IMR-90 (cell line): Measurements from ENCODE around the gene SLAMF8. TPM values are rescaled to one million over a fixed set of nuclear protein-coding genes. Genes with fewer than 3 reads are reported as not detected.

Source experiments
- ATAC-seq: fragments of 200-7000 bp; cut with Tn5 transposase; 2 replicates; pipeline ENCODE4 v1.9.1; 2020; ENCODE audit warnings: low read depth, mild to moderate bottlenecking, moderate library complexity
- BruUV-seq: library from RNA; stranded (reverse); fragments of 400-500 nt; replicated peaks from 2 replicates; lab custom pipeline; 2021; lab: Mats Ljungman, UMichigan
- CTCF ChIA-PET: fragments of 300-600 bp; formaldehyde crosslinking; extraction: SDS; loops from one replicate; lab custom pipeline; 2021; ENCODE audit warnings: antibody characterized with exemption; lab: Yijun Ruan, JAX
- POLR2A ChIA-PET: fragments of 300-600 bp; sonication (Branson Sonifier 250); formaldehyde crosslinking; loops from one replicate; lab custom pipeline; 2022; ENCODE audit warnings: antibody characterized with exemption; ENCODE audit not compliant: unreplicated experiment; lab: Charles Lee
- DNase-seq: peaks from one replicate; pipeline ENCODE4 v3.0.0; 2013
- H2AFZ ChIP-seq: replicated peaks from 2 replicates; pipeline ENCODE3; 2013; ENCODE audit warnings: low read length, mild to moderate bottlenecking; ENCODE audit not compliant: poor library complexity
- H2AK5ac ChIP-seq: 2 replicates; pipeline ENCODE4 v1.6.1; 2013; ENCODE audit warnings: low read depth, low read length, inconsistent platforms
- H2AK9ac ChIP-seq: replicated peaks from 2 replicates; pipeline ENCODE3; 2013; ENCODE audit warnings: mild to moderate bottlenecking, low read depth, low read length, moderate library complexity; ENCODE audit not compliant: poor library complexity
- H2BK120ac ChIP-seq: 2 replicates; pipeline ENCODE4 v1.6.1; 2013; ENCODE audit warnings: low read depth, low read length, inconsistent platforms
- H2BK15ac ChIP-seq: 3 replicates; pipeline ENCODE4 v1.6.1; 2013; ENCODE audit warnings: low read depth, low read length, inconsistent platforms
- H2BK20ac ChIP-seq: 2 replicates; pipeline ENCODE4 v1.6.1; 2013; ENCODE audit warnings: low read depth, mild to moderate bottlenecking, inconsistent platforms, low read length, moderate library complexity
- H2BK5ac ChIP-seq: 2 replicates; pipeline ENCODE4 v1.6.1; 2013; ENCODE audit warnings: mild to moderate bottlenecking, low read depth, low read length, inconsistent platforms; ENCODE audit not compliant: poor library complexity, severe bottlenecking
- H3K14ac ChIP-seq: replicated peaks from 2 replicates; pipeline ENCODE4 v1.6.1; 2013; ENCODE audit warnings: low read depth, low read length, inconsistent platforms
- H3K18ac ChIP-seq: 2 replicates; pipeline ENCODE4 v1.6.1; 2013; ENCODE audit warnings: low read depth, low read length, control low read depth
- H3K23ac ChIP-seq: 2 replicates; pipeline ENCODE4 v1.6.1; 2013; ENCODE audit warnings: low read depth, low read length, inconsistent platforms
- H3K27ac ChIP-seq: 2 replicates; pipeline ENCODE4 v1.5.1; 2013; ENCODE audit warnings: mild to moderate bottlenecking, control low read depth, low read length; ENCODE audit not compliant: insufficient read depth
- H3K27me3 ChIP-seq: 2 replicates; pipeline ENCODE4 v1.6.1; 2013; ENCODE audit warnings: low read length; ENCODE audit not compliant: control insufficient read depth, insufficient read depth
- H3K36me3 ChIP-seq: 2 replicates; pipeline ENCODE4 v1.6.1; 2013; ENCODE audit warnings: low read length, mixed read lengths; ENCODE audit not compliant: control insufficient read depth, insufficient read depth
- H3K4ac ChIP-seq: 2 replicates; pipeline ENCODE4 v1.6.1; 2013; ENCODE audit warnings: low read depth, low read length, inconsistent platforms
- H3K4me1 ChIP-seq: 2 replicates; pipeline ENCODE4 v1.6.1; 2013; ENCODE audit warnings: low read length, mixed read lengths; ENCODE audit not compliant: control insufficient read depth, insufficient read depth
- H3K4me2 ChIP-seq: 2 replicates; pipeline ENCODE4 v1.6.1; 2013; ENCODE audit warnings: low read depth, mild to moderate bottlenecking, control low read depth, low read length, moderate library complexity
- H3K4me3 ChIP-seq: 2 replicates; pipeline ENCODE4 v1.5.1; 2013; ENCODE audit warnings: low read depth, mild to moderate bottlenecking, control low read depth, low read length, moderate library complexity; ENCODE audit not compliant: insufficient read depth
- H3K56ac ChIP-seq: 2 replicates; pipeline ENCODE4 v1.6.1; 2013; ENCODE audit warnings: low read length, inconsistent platforms; ENCODE audit not compliant: insufficient read depth; ENCODE audit errors: extremely low read depth
- H3K79me1 ChIP-seq, 2 experiments: 2 replicates each; pipeline ENCODE4 v1.6.1; 2013; ENCODE audit warnings: low read length in 2 of 2, inconsistent platforms in 1 of 2, low read depth in 1 of 2
- H3K9ac ChIP-seq: 2 replicates; pipeline ENCODE4 v1.6.1; 2013; ENCODE audit warnings: low read depth, low read length, control low read depth
- H3K9me1 ChIP-seq: 2 replicates; pipeline ENCODE4 v1.6.1; 2013; ENCODE audit warnings: low read length, inconsistent platforms; ENCODE audit not compliant: insufficient read depth
- H3K9me3 ChIP-seq: 2 replicates; pipeline ENCODE4 v1.6.1; 2013; ENCODE audit warnings: low read length; ENCODE audit not compliant: control insufficient read depth, insufficient read depth
- H4K20me1 ChIP-seq: 2 replicates; pipeline ENCODE4 v1.6.1; 2013; ENCODE audit warnings: low read length, inconsistent platforms; ENCODE audit not compliant: insufficient read depth
- H4K5ac ChIP-seq: 2 replicates; pipeline ENCODE4 v1.6.1; 2013; ENCODE audit warnings: mild to moderate bottlenecking, low read depth, low read length, control low read depth
- H4K8ac ChIP-seq, 2 experiments: 2 replicates each; pipeline ENCODE4 v1.6.1; 2013; ENCODE audit warnings: low read depth in 2 of 2, low read length in 2 of 2, control low read depth in 1 of 2, inconsistent platforms in 1 of 2
- H4K91ac ChIP-seq: 2 replicates; pipeline ENCODE4 v1.6.1; 2013; ENCODE audit warnings: low read depth, low read length, inconsistent platforms; ENCODE audit not compliant: insufficient read depth
- BHLHE40 ChIP-seq: fragments of 150-350 bp; IDR thresholded peaks from 2 replicates; pipeline ENCODE4 v1.6.1; 2016; ENCODE audit warnings: mild to moderate bottlenecking, low read depth, low read length
- CEBPB ChIP-seq: IDR thresholded peaks from 2 replicates; pipeline ENCODE4 v1.6.1; 2012; ENCODE audit warnings: low read depth, low read length, improper control_type of control experiment
- CTCF ChIP-seq: conservative IDR thresholded peaks from 2 replicates; pipeline ENCODE4 v1.5.1; 2012; ENCODE audit warnings: mild to moderate bottlenecking, low read depth, low read length, improper control_type of control experiment
- ELK1 ChIP-seq: fragments of 150-350 bp; IDR thresholded peaks from 2 replicates; pipeline ENCODE4 v1.6.1; 2016; ENCODE audit warnings: low read depth, mild to moderate bottlenecking, low read length, moderate library complexity, borderline replicate concordance
- MAFK ChIP-seq: IDR thresholded peaks from 2 replicates; pipeline ENCODE4 v1.6.1; 2012; ENCODE audit warnings: low read depth, low read length, improper control_type of control experiment
- POLR2A ChIP-seq: IDR thresholded peaks from 2 replicates; pipeline ENCODE4 v1.6.1; 2012; ENCODE audit warnings: mild to moderate bottlenecking, low read depth, low read length
- RCOR1 ChIP-seq: IDR thresholded peaks from 2 replicates; pipeline ENCODE4 v1.6.1; 2012; ENCODE audit warnings: mild to moderate bottlenecking, low read length, improper control_type of control experiment; ENCODE audit not compliant: insufficient replicate concordance
- USF2 ChIP-seq: fragments of 150-350 bp; IDR thresholded peaks from 2 replicates; pipeline ENCODE4 v1.6.1; 2017; ENCODE audit warnings: mild to moderate bottlenecking, antibody characterized with exemption, low read length, low read depth
- WGBS, 2 experiments: methylation state at CpG; one replicate each; pipeline versions ENCODE4 v1.1.5 to v1.1.7; 2013; ENCODE audit warnings: missing lambda C conversion rate in 2 of 2; ENCODE audit not compliant: insufficient read length in 1 of 2; ENCODE audit errors: extremely low coverage in 2 of 2; 5-methylcytosine and 5-hydroxymethylcytosine counted together
- dilution Hi-C: fragments of 300-500 bp; cut with HindIII; formaldehyde crosslinking; loops from one replicate; pipeline ENCODE4 v1.14.3; 2018; ENCODE audit warnings: low sequenced_read_pairs; ENCODE audit not compliant: unreplicated experiment
- in situ Hi-C: fragments of 300-500 bp; cut with MboI; formaldehyde crosslinking; loops from 3 replicates; pipeline ENCODE4 v1.14.3; 2019; ENCODE audit warnings: low sequenced_read_pairs, inconsistent platforms, mixed read lengths
- intact Hi-C: fragments of 100-400 bp; cut with micrococcal nuclease; formaldehyde crosslinking; loops from 2 replicates; pipeline ENCODE4 v1.10.0; 2022
- polyA plus RNA-seq, 3 experiments: library from polyadenylated mRNA; depleted of rRNA; stranded (reverse); fragments of >200 nt; gene quantifications; 2 replicates each; pipeline ENCODE4 v1.2.3, GENCODE V29; 2012; ENCODE audit warnings: low replicate concordance in 1 of 3
- total RNA-seq: library from RNA; depleted of rRNA; stranded (reverse); fragments of >200 nt; gene quantifications from 2 replicates; pipeline ENCODE4 v1.2.3, GENCODE V29; 2012

SLAMF8 gene
- total and polyA plus RNA-seq, 2 of the 4 experiments (the other 2 are of a cell fraction) = 0.07 TPM; not detected in 1

- Histone ChIP-seq H2AK9ac (no peak overlapping the region), H2BK15ac (no peak overlapping the region), H4K5ac (no peak overlapping the region), H3K36me3 (no peaks in the 10 kb centered on the region), H3K4ac (no peak overlapping the region), H3K4me2 (no peak overlapping the region), H3K56ac (no peak overlapping the region), H3K14ac (no peak overlapping the region), H3K27me3 (peaks cover 6% of the 10 kb centered on the region), H3K9me3 (no peaks in the 10 kb centered on the region), H2BK5ac (no peak overlapping the region), H3K4me1 (peaks cover 2% of the 10 kb centered on the region), H3K9me1 (0 out of 2 replicates have a peak, but pooled peaks cover 3% of the 10 kb centered on the region), H4K8ac (no peak overlapping the region), H3K23ac (no peak overlapping the region), H4K91ac (no peak overlapping the region), H3K4me3 (no peak overlapping the region), H2BK20ac (no peak overlapping the region), H3K27ac (no peak overlapping the region), H3K18ac (no peak overlapping the region), H3K9ac (no peak overlapping the region), H2AK5ac (no peak overlapping the region), H2BK120ac (no peak overlapping the region), H4K20me1 (no peaks in the 10 kb centered on the region), H2AFZ (no peak overlapping the region), H3K79me1 (no peaks in the 10 kb centered on the region)
- intact Hi-C loops = no loop called here
- ChIA-PET CTCF (interaction anchor here (0.8 kb wide), 1 partner anchor 29 kb away, joined by 3 read pairs; no protein-coding TSS in a partner anchor), POLR2A (no interaction called here)
- dilution Hi-C loops = no loop called here
- no peak for ATAC-seq
- WGBS, 2 experiments = no CpG with 5 or more reads among the region's 3 CpGs
- in situ Hi-C loops = no loop called here
- TF ChIP-seq BHLHE40 (no peak), CEBPB (no peak), RCOR1 (no peak), POLR2A (no peak), ELK1 (no peak), MAFK (no peak), USF2 (no peak), CTCF (no peak)
- no TSS peak for BruUV-seq
- no peak for DNase-seq
Observed at GRCh38 chr1:159828176-159828575, 1.5 kb downstream of the SLAMF8 start.
